ENCODE measurements around the gene CHRDL2. TPM values are rescaled to one million over a fixed set of nuclear protein-coding genes. Genes with fewer than 3 reads are reported as not detected.
"Not testable (repeated sequence)": the region's sequence is repeated elsewhere in the genome, so short reads cannot be mapped to it uniquely, and the experiment has no call there.

The CHRDL2 gene
- total and polyA plus RNA-seq, 2 donors (not counting 3 experiments of a cell fraction or from before 2014, with no cell fraction given), result not detected

DNA sequence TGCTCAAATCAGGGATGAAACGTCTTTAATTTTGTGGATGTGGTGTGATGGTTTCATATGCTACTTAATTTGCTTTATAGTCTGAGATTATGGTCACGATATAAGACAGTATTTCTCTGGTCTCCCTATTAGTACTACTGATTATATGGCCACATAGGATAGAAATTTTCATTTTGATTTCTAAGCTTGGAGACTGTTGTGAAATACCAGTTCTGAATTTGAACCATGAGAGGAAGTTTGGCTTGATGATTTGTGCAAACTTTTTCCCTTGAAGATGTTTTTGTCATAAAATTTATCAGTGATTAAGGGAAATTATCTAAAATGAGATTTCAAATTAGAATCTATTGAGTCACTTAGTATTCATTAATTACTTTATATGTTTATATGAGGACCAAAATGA, 20.1 kb upstream of the CHRDL2 start:
- CTCF ChIA-PET, result interaction anchor here (1.7 kb wide), 2 partner anchors 12 to 49 kb away, joined by 5 to 8 read pairs; no protein-coding TSS in a partner anchor
- H3K27me3 ChIP-seq (ENCODE audit: control insufficient read depth in 2 of 2, insufficient read depth in 2 of 2, low read length in 2 of 2), result no peaks in the 10 kb centered on the region
- no peak overlapping the region for H3K9ac ChIP-seq (replicated peaks; ENCODE audit: extremely low read depth, insufficient read depth, low read length)
- no peaks in the 10 kb centered on the region for H3K9me3 ChIP-seq (replicated peaks; ENCODE audit: control insufficient read depth, insufficient read depth, low read length)
- peak overlapping the region; percentile 38 for H3K4me2 ChIP-seq (ENCODE audit: insufficient read depth, low read length)
- intact Hi-C loops (cut with micrococcal nuclease) (no loop called here), dilution Hi-C loops (cut with MboI; ENCODE audit: extremely low pct_ligation_motif_present, low sequenced_read_pairs) (no loop called here)
- no peaks in the 10 kb centered on the region for H4K20me1 ChIP-seq (replicated peaks; ENCODE audit: control insufficient read depth, extremely low read depth, insufficient read depth, low read length)
- no peak overlapping the region for H2AFZ ChIP-seq (ENCODE audit: low read depth, low read length)
- TF ChIP-seq MYC (IDR thresholded peaks at IDR 0.05; ENCODE audit: low read depth, low read length), result no peak
- TF ChIP-seq, protein P1, sequence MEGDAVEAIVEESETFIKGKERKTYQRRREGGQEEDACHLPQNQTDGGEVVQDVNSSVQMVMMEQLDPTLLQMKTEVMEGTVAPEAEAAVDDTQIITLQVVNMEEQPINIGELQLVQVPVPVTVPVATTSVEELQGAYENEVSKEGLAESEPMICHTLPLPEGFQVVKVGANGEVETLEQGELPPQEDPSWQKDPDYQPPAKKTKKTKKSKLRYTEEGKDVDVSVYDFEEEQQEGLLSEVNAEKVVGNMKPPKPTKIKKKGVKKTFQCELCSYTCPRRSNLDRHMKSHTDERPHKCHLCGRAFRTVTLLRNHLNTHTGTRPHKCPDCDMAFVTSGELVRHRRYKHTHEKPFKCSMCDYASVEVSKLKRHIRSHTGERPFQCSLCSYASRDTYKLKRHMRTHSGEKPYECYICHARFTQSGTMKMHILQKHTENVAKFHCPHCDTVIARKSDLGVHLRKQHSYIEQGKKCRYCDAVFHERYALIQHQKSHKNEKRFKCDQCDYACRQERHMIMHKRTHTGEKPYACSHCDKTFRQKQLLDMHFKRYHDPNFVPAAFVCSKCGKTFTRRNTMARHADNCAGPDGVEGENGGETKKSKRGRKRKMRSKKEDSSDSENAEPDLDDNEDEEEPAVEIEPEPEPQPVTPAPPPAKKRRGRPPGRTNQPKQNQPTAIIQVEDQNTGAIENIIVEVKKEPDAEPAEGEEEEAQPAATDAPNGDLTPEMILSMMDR (IDR thresholded peaks at IDR 0.05; ENCODE audit: extremely low read depth in 1 of 2, insufficient read depth in 1 of 2, low read depth in 1 of 2, low read length in 2 of 2), result no peak
- no peak for TF ChIP-seq FOS (IDR thresholded peaks at IDR 0.05; ENCODE audit: borderline replicate concordance, insufficient read depth, low read length)
- H3K36me3 ChIP-seq (ENCODE audit: control insufficient read depth in 2 of 2, extremely low read depth in 1 of 2, insufficient read depth in 2 of 2, low read length in 2 of 2), result no peaks in the 10 kb centered on the region
- no peaks in the 10 kb centered on the region for H3K9me1 ChIP-seq (replicated peaks; ENCODE audit: control insufficient read depth, extremely low read depth, insufficient read depth, low read length)
- peaks cover 59% of the 10 kb centered on the region for H3K79me2 ChIP-seq (ENCODE audit: control insufficient read depth, insufficient read depth, low read length)
- no peak overlapping the region for H3K4me3 ChIP-seq (replicated peaks in 1 of 3; ENCODE audit: insufficient read depth in 1 of 3, low read depth in 1 of 3, low read length in 3 of 3)
- H3K27ac ChIP-seq (ENCODE audit: insufficient read depth, low read depth, low read length), result no peak overlapping the region
- BruUV-seq (replicated peaks), result no TSS peak
- peaks cover 49% of the 10 kb centered on the region for H3K4me1 ChIP-seq (ENCODE audit: control insufficient read depth, extremely low read depth, insufficient read depth, low read length)
- DNase-seq (ENCODE audit: low read depth, low spot score), result no peak
- no peak for FAIRE-seq
- POLR2A ChIA-PET, result interaction anchor here (0.7 kb wide), 1 partner anchor 32 kb away, joined by 4 read pairs; no protein-coding TSS in a partner anchor

DNA sequence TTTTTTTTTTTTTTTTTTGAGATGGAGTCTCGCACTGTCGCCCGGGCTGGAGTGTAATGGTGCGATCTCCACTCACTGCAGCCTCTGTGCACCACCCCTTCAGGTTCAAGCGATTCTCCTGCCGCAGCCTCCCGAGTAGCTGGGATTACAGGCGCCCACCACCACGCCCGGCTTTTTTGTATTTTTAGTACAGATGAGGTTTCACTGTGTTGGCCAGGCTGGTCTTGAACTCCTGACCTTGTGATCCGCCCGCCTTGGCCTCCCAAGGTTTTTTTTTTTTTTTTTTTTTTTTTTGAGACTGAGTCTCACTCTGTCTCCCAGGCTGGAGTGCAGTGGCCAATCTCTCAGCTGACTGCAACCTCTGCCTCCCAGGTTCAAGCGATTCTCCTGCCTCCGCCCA, 19.4 kb upstream of the CHRDL2 start:
- H3K9me1 ChIP-seq (replicated peaks; ENCODE audit: control insufficient read depth, extremely low read depth, insufficient read depth, low read length); H3K27me3 ChIP-seq (ENCODE audit: control insufficient read depth in 2 of 2, insufficient read depth in 2 of 2, low read length in 2 of 2); dilution Hi-C loops (cut with MboI; ENCODE audit: extremely low pct_ligation_motif_present, low sequenced_read_pairs); H4K20me1 ChIP-seq (replicated peaks; ENCODE audit: control insufficient read depth, extremely low read depth, insufficient read depth, low read length); H3K27ac ChIP-seq (ENCODE audit: insufficient read depth, low read depth, low read length); H3K36me3 ChIP-seq (ENCODE audit: control insufficient read depth in 2 of 2, extremely low read depth in 1 of 2, insufficient read depth in 2 of 2, low read length in 2 of 2); BruUV-seq (replicated peaks); FAIRE-seq; H2AFZ ChIP-seq (ENCODE audit: low read depth, low read length); POLR2A ChIA-PET; intact Hi-C loops (cut with micrococcal nuclease); H3K9ac ChIP-seq (replicated peaks; ENCODE audit: extremely low read depth, insufficient read depth, low read length); H3K9me3 ChIP-seq (replicated peaks; ENCODE audit: control insufficient read depth, insufficient read depth, low read length); DNase-seq (ENCODE audit: low read depth, low spot score); H3K4me3 ChIP-seq (replicated peaks in 1 of 3; ENCODE audit: insufficient read depth in 1 of 3, low read depth in 1 of 3, low read length in 3 of 3): not testable (repeated sequence)
- Histone ChIP-seq H3K4me2 (ENCODE audit: insufficient read depth, low read length) (peak overlapping the region; percentile 77), H3K4me1 (ENCODE audit: control insufficient read depth, extremely low read depth, insufficient read depth, low read length) (peaks cover 42% of the 10 kb centered on the region), H3K79me2 (ENCODE audit: control insufficient read depth, insufficient read depth, low read length) (peaks cover 52% of the 10 kb centered on the region)
- CTCF ChIA-PET, result interaction anchor here (1.7 kb wide), 2 partner anchors 11 to 48 kb away, joined by 5 to 8 read pairs; no protein-coding TSS in a partner anchor
